HepG2 (cell line): Measurements from ENCODE around the gene AP3D1. TPM values are rescaled to one million over a fixed set of nuclear protein-coding genes. Genes with fewer than 3 reads are reported as not detected.

Experiments
- CAMTA2 ChIP-seq: sonication (generic); formaldehyde crosslinking; IDR thresholded peaks from 2 replicates; pipeline ENCODE4 v1.4.0; 2020; ENCODE audit warnings: mild to moderate bottlenecking, missing genetic modification reagents, borderline replicate concordance
- ELF3 ChIP-seq: IDR thresholded peaks from 2 replicates; pipeline ENCODE4 v1.6.1; 2016; ENCODE audit warnings: missing genetic modification reagents, missing compliant biosample characterization
- FOXK2 ChIP-seq: fragments of 450-650 bp; IDR thresholded peaks from 2 replicates; pipeline ENCODE4 v1.6.1; 2016
- HDAC6 ChIP-seq: fragments of 200-600 bp; sonication (generic); IDR thresholded peaks from 2 replicates; pipeline ENCODE4 v1.7.0; 2017; ENCODE audit warnings: mild to moderate bottlenecking, antibody characterized with exemption, low read length, low read depth
- KAT2B ChIP-seq: fragments of 150-350 bp; IDR thresholded peaks from 2 replicates; pipeline ENCODE4 v1.6.1; 2014; ENCODE audit warnings: low read depth, low read length, borderline replicate concordance
- KAT8 ChIP-seq: IDR thresholded peaks from 2 replicates; pipeline ENCODE4 v1.6.1; 2016; ENCODE audit warnings: missing genetic modification reagents, missing compliant biosample characterization
- MAFK ChIP-seq, 2 experiments: IDR thresholded peaks in 1 of 2; conservative IDR thresholded peaks in 1 of 2; 2 replicates each; pipeline ENCODE4 v1.6.1; 2011; ENCODE audit warnings: improper control_type of control experiment in 2 of 2, low read length in 2 of 2
- MTA1 ChIP-seq: sonication (generic); formaldehyde crosslinking; IDR thresholded peaks from 2 replicates; pipeline ENCODE4 v1.4.0; 2020; ENCODE audit warnings: missing genetic modification reagents, mild to moderate bottlenecking, borderline replicate concordance
- SIN3A ChIP-seq: IDR thresholded peaks from 2 replicates; pipeline ENCODE4 v1.6.1; 2011; ENCODE audit warnings: low read depth, mild to moderate bottlenecking, control low read depth, low read length, borderline replicate concordance
- SRY ChIP-seq: sonication (generic); formaldehyde crosslinking; IDR thresholded peaks from 2 replicates; pipeline ENCODE4 v1.8.0; 2022; ENCODE audit warnings: mild to moderate bottlenecking, missing genetic modification reagents
- YEATS4 ChIP-seq: sonication (generic); formaldehyde crosslinking; IDR thresholded peaks from 2 replicates; pipeline ENCODE4 v1.4.0; 2020; ENCODE audit warnings: missing genetic modification reagents, borderline replicate concordance
- ZMYM3 ChIP-seq: sonication (generic); formaldehyde crosslinking; IDR thresholded peaks from 2 replicates; pipeline ENCODE4 v1.5.1; 2020; ENCODE audit warnings: mild to moderate bottlenecking, missing genetic modification reagents
- ZNF264 ChIP-seq: sonication (generic); formaldehyde crosslinking; IDR thresholded peaks from 2 replicates; pipeline ENCODE4 v1.4.0; 2020; ENCODE audit warnings: missing genetic modification reagents
- ZNF34 ChIP-seq: sonication (generic); formaldehyde crosslinking; IDR thresholded peaks from 2 replicates; pipeline ENCODE4 v1.4.0; 2020; ENCODE audit warnings: mild to moderate bottlenecking, missing genetic modification reagents, borderline replicate concordance
- ZNF879 ChIP-seq: sonication (generic); formaldehyde crosslinking; IDR thresholded peaks from 2 replicates; pipeline ENCODE4 v1.8.1; 2023; ENCODE audit warnings: missing genetic modification reagents
- ZNF883 ChIP-seq: sonication (generic); formaldehyde crosslinking; IDR thresholded peaks from 2 replicates; pipeline ENCODE4 v1.5.1; 2020; ENCODE audit warnings: mild to moderate bottlenecking, missing genetic modification reagents; ENCODE audit errors: not compliant biosample characterization
- polyA plus RNA-seq, 8 experiments: library from polyadenylated mRNA; depleted of rRNA in 3 of 8; stranded (reverse) in 7 of 8; unstranded in 1 of 8; fragments of >200 nt; fragmentation: Illumina TruSeq in 4 of 8; extraction: Trizol in 4 of 8; gene quantifications; 2 replicates each; pipeline versions ENCODE4 v1.2.1 to v1.2.3, GENCODE V29; 2011 to 2016; ENCODE audit warnings: low read depth in 4 of 8, missing spikeins in 1 of 8, mixed read lengths in 1 of 8; ENCODE audit not compliant: insufficient read depth in 1 of 8
- total RNA-seq, 5 experiments: library from RNA; depleted of rRNA; stranded (reverse); fragments of >200 nt; fragmentation: Illumina TruSeq; extraction: Trizol; gene quantifications; 2 replicates each; pipeline ENCODE4 v1.2.3, GENCODE V29; 2016; ENCODE audit warnings: low read depth in 1 of 5
- TF ChIP-seq, protein P1 (sequence below): sonication (generic); formaldehyde crosslinking; IDR thresholded peaks from 2 replicates; pipeline ENCODE4 v1.4.0; 2020; ENCODE audit warnings: missing genetic modification reagents
- TF ChIP-seq, protein P2 (sequence below): sonication (generic); formaldehyde crosslinking; IDR thresholded peaks from 2 replicates; pipeline ENCODE4 v1.5.1; 2020; ENCODE audit warnings: mild to moderate bottlenecking, missing genetic modification reagents, borderline replicate concordance
- TF ChIP-seq, protein P3 (sequence below), 2 experiments: sonication (generic) in 1 of 2; formaldehyde crosslinking in 1 of 2; IDR thresholded peaks; 2 replicates each; pipeline versions ENCODE4 v1.6.1 to v1.9.0; 2014 to 2022; ENCODE audit warnings: antibody characterized with exemption in 1 of 2, borderline replicate concordance in 1 of 2, inconsistent platforms in 1 of 2, low read depth in 1 of 2, missing genetic modification reagents in 1 of 2
- TF ChIP-seq, protein P4 (sequence below): IDR thresholded peaks from 2 replicates; pipeline ENCODE4 v1.6.1; 2016; ENCODE audit warnings: missing genetic modification reagents, missing compliant biosample characterization

Gene AP3D1
- total and polyA plus RNA-seq, 2 of the 13 experiments (the other 11 are each of a cell fraction or from before 2014, with no cell fraction given): 68.0 to 82.6 TPM

DNA sequence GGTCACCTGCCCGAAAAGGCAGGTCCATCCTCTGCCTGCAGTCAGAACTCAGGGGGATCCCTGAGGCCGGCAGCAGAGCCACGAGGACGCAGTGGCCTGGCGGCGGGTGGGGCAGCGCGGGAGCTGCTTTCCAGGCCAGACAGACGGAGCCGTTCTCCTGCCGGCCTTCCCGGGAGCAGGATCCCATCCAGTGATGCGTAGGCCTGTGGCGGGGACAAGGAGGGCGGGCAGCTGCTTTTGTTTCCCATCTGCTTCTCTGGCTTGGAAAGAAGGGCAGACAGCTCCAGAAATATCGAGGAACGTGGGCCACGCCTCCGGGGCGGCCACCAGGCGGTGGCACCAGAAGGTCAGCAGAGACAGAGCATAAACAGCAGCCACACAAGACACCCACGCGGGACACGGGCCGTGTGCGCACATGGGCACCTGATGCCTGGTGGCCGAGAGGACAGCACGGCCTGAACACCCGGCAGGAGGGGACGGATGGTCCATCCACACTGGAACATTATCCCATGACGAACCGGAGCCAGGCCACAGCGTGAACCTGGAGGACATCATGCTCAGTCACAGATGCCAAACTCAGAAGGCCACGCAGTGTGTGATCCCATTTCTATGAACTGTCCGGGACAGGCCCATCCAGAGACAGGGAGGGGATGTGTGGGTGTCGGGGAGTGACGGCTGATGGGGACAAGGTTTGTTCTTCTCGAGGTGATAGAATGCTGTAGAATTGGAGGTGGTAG is 86.4 kb downstream of the AP3D1 start (continued):
- TF ChIP-seq SIN3A (no peak), CAMTA2 (CRISPR knock-in tag) (no peak), MAFK (conservative IDR thresholded peaks at IDR 0.05 in 1 of 2, IDR thresholded peaks at IDR 0.05 in 1 of 2; ENCODE audit: low read length in 2 of 2) (no peak), ZNF879 (CRISPR knock-in tag) (no peak), HDAC6 (no peak), ELF3 (CRISPR knock-in tag) (no peak), KAT2B (no peak), SRY (no peak), ZNF34 (CRISPR knock-in tag) (no peak), YEATS4 (CRISPR knock-in tag) (0 out of 2 replicates have a peak, but pooled peaks have one; percentile 34), FOXK2 (no peak), MTA1 (CRISPR knock-in tag) (peak; percentile 46; the same call in 1 of the 2 replicates), ZNF264 (CRISPR knock-in tag) (no peak), ZNF883 (CRISPR knock-in tag) (peak; percentile 78), KAT8 (CRISPR knock-in tag) (peak; percentile 21; the same call in 1 of the 2 replicates), ZMYM3 (CRISPR knock-in tag) (no peak)
- TF ChIP-seq, protein P1, sequence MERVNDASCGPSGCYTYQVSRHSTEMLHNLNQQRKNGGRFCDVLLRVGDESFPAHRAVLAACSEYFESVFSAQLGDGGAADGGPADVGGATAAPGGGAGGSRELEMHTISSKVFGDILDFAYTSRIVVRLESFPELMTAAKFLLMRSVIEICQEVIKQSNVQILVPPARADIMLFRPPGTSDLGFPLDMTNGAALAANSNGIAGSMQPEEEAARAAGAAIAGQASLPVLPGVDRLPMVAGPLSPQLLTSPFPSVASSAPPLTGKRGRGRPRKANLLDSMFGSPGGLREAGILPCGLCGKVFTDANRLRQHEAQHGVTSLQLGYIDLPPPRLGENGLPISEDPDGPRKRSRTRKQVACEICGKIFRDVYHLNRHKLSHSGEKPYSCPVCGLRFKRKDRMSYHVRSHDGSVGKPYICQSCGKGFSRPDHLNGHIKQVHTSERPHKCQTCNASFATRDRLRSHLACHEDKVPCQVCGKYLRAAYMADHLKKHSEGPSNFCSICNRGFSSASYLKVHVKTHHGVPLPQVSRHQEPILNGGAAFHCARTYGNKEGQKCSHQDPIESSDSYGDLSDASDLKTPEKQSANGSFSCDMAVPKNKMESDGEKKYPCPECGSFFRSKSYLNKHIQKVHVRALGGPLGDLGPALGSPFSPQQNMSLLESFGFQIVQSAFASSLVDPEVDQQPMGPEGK (CRISPR knock-in tag): no peak
- TF ChIP-seq, protein P2, sequence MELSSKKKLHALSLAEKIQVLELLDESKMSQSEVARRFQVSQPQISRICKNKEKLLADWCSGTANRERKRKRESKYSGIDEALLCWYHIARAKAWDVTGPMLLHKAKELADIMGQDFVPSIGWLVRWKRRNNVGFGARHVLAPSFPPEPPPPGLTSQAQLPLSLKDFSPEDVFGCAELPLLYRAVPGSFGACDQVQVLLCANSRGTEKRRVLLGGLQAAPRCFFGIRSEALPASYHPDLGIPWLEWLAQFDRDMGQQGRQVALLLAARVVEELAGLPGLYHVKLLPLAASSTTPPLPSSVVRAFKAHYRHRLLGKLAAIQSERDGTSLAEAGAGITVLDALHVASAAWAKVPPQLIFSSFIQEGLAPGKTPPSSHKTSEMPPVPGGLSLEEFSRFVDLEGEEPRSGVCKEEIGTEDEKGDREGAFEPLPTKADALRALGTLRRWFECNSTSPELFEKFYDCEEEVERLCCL (CRISPR knock-in tag): no peak
- TF ChIP-seq, protein P3, sequence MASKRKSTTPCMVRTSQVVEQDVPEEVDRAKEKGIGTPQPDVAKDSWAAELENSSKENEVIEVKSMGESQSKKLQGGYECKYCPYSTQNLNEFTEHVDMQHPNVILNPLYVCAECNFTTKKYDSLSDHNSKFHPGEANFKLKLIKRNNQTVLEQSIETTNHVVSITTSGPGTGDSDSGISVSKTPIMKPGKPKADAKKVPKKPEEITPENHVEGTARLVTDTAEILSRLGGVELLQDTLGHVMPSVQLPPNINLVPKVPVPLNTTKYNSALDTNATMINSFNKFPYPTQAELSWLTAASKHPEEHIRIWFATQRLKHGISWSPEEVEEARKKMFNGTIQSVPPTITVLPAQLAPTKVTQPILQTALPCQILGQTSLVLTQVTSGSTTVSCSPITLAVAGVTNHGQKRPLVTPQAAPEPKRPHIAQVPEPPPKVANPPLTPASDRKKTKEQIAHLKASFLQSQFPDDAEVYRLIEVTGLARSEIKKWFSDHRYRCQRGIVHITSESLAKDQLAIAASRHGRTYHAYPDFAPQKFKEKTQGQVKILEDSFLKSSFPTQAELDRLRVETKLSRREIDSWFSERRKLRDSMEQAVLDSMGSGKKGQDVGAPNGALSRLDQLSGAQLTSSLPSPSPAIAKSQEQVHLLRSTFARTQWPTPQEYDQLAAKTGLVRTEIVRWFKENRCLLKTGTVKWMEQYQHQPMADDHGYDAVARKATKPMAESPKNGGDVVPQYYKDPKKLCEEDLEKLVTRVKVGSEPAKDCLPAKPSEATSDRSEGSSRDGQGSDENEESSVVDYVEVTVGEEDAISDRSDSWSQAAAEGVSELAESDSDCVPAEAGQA (IDR thresholded peaks at IDR 0.05; ENCODE audit: low read depth): no peak
- TF ChIP-seq, protein P3 (CRISPR knock-in tag; IDR thresholded peaks at IDR 0.05; ENCODE audit: borderline replicate concordance): no peak
- TF ChIP-seq, protein P4, sequence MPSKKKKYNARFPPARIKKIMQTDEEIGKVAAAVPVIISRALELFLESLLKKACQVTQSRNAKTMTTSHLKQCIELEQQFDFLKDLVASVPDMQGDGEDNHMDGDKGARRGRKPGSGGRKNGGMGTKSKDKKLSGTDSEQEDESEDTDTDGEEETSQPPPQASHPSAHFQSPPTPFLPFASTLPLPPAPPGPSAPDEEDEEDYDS (CRISPR knock-in tag): peak; percentile 45
